Duodenal mucosa (tissue), 2 donors: ENCODE measurements around the gene CFAP91.
A peak's percentile ranks its signal among the peaks of the same experiment; 100 is the strongest.

Experiments used
- H3K27ac ChIP-seq: one replicate; pipeline ENCODE4 v1.7.0; 2013; ENCODE audit warnings: low read depth, low read length
- H3K27me3 ChIP-seq, 2 donors: one replicate each; pipeline ENCODE4 v1.7.0; 2013; ENCODE audit warnings: low read length in 2 of 2, control low read depth in 1 of 2; ENCODE audit not compliant: insufficient read depth in 2 of 2, control insufficient read depth in 1 of 2
- H3K36me3 ChIP-seq, 2 donors: one replicate each; pipeline ENCODE4 v1.7.0; 2013; ENCODE audit warnings: low read length in 2 of 2, control low read depth in 1 of 2; ENCODE audit not compliant: insufficient read depth in 2 of 2, control insufficient read depth in 1 of 2
- H3K4me1 ChIP-seq, 2 donors: one replicate each; pipeline ENCODE4 v1.7.0; 2013; ENCODE audit warnings: low read length in 2 of 2, control low read depth in 1 of 2; ENCODE audit not compliant: insufficient read depth in 2 of 2, control insufficient read depth in 1 of 2
- H3K4me3 ChIP-seq, 2 donors: one replicate each; pipeline ENCODE4 v1.7.0; 2013; ENCODE audit warnings: low read length in 2 of 2, low read depth in 1 of 2
- H3K9ac ChIP-seq, 2 donors: one replicate each; pipeline ENCODE4 v1.7.0; 2013; ENCODE audit warnings: low read length in 2 of 2, low read depth in 1 of 2
- H3K9me3 ChIP-seq, 2 donors: one replicate each; pipeline ENCODE4 v1.7.0; 2013; ENCODE audit warnings: low read length in 2 of 2, control low read depth in 1 of 2; ENCODE audit not compliant: control insufficient read depth in 1 of 2

Gene CFAP91

DNA sequence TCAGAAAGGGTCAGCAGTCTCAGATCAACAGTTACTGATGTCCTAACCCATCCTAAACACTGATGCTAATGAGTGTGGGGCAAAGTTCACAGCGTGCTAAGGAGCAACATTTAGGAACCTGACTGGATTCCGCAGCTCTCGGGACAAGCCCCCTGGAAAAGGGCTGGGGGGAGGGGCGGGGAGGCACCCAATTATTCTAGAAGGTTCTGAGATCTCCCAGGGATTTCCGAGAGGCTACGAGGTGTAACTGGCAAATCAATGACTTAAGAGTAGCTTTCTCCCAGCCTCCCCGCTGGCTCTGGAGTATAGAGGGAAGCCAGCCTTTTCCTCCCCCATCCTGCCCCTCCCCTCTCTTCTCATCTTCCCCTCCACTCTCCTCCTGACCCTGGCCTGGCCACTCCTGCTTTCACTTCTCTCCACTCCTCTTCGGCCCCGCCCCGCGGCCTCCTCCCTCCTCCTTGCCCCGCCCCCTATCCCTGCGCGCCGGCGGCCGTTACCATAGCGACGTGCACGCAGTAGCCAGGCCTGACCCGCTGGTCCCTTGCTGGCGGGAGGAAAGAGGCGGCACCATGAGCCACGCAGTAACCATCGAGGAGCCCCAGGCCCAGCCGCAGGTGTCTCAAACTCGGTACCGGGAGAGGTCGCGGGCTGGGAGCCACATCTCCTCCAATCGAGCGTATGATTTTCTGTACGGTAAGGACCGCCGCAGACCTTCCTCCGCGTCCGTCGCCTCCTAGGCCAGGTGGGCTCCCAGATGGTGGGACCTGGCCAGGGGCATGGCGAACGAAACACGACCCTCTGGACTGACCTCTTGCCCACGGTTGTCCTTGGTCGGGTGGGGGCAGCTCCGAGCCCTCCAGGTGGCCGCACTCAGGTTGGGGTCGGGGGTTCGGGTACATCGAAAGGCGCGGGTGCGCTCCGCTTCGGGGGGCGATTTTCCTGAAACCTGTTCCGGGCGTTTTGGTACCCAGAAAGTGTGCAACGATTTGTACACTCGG, at the start of gene CFAP91:
TSS of gene CFAP91 (plus strand) at position 493 of the 998 bp plus-strand sequence. CDS start at position 570, 77 bp downstream.
- H3K27me3 ChIP-seq = no peaks in the 10 kb centered on the region
- H3K9me3 ChIP-seq = peaks cover 0 to 2% of the 10 kb centered on the region in 2 donors
- peaks cover 16 to 21% of the 10 kb centered on the region in 2 donors for H3K4me1 ChIP-seq
- no peak within 1 kb of the TSS for H3K27ac ChIP-seq
- peak within 1 kb of the TSS; percentile 20 to 48 for H3K9ac ChIP-seq
- H3K36me3 ChIP-seq = no peaks in the 10 kb centered on the region
- peak within 1 kb of the TSS; percentile 69 to 75 for H3K4me3 ChIP-seq

DNA sequence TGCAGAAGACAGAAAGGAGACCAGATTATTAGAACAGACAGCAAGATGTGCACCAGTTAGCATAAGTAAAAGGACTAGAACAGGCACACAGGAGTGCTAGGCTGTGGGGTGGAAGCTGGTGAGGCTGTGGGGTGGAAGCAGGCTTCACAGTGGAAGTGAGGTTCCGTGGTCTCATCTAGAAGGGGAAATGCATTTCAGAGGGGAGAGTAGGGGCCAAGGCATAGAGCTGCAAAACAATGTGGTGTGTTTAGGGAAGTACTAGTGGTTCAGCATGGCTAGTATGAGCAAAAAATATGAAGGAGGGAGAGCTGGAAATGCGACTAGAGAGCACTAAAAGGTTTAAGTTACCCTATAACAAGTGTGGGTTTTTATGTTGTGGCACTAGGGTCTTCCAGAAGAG, 48.9 kb upstream of the CFAP91 start:
- Histone ChIP-seq H3K9ac (no peak overlapping the region), H3K9me3 (no peaks in the 10 kb centered on the region), H3K4me3 (no peak overlapping the region), H3K36me3 (no peaks in the 10 kb centered on the region), H3K27ac (no peak overlapping the region), H3K27me3 (no peaks in the 10 kb centered on the region), H3K4me1 (no peaks in the 10 kb centered on the region)

DNA sequence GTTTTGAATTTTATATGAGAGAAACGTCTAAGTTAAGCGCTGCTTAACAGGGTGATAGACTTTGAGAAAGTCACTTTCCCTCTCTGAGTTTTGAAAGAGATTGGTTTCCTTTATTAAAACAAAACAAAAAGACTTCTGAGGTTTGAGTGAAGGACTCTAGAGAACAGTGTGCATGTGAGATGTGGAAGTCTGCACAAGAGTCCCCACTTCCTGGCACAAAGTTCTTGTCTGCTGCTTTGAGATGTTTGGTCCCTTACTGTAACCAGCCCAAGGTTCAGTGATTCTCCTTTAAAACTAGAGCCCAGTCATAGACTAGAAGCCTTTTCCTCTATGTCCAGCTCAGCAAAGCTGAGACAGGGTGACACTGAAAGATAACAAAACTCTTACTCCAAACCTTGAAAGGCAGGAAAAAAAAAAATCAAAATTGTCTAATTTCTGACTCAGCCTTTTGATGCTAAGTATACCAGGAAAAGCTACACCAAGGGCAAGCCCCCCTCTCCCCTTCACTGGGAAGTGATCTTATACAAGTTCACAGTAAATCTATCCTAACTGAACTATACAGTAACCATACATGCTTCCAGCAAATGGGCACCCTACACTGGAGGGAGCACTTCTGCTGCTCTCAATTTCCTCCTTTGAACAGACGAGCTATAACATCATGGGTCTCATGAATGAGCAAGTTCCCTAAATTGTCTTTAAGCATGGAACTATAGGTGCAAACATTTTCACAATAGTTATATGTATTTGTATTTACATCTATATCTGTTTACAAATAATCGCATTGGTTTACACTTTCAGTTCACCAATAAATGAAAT, 44.7 kb upstream of the CFAP91 start:
- no peaks in the 10 kb centered on the region for H3K27me3 ChIP-seq
- H3K4me3 ChIP-seq = no peak overlapping the region
- no peaks in the 10 kb centered on the region for H3K9me3 ChIP-seq
- no peak overlapping the region for H3K27ac ChIP-seq
- H3K4me1 ChIP-seq = peaks cover 3 to 8% of the 10 kb centered on the region in 2 donors
- H3K9ac ChIP-seq = no peak overlapping the region
- H3K36me3 ChIP-seq = no peaks in the 10 kb centered on the region

DNA sequence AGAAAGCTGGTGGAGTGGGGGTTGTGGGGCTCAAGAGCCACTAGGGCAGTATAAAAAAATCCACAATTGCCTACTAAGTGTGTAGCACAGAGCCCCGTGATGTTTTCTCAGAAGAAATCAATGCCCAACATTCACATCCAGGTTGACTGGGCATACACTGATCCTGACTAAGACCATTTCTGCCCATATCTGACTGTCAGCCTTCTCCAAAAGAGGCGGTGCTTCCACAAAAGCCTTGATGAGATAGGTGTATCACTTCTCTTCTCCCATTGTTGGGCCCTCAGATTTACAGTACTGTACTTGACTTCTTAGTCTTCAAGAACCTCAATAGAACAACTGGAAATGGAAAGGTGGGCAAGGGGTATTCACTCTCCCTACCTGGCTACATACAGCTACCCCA, 43.8 kb upstream of the CFAP91 start:
- Histone ChIP-seq H3K27ac (no peak overlapping the region), H3K9me3 (no peaks in the 10 kb centered on the region), H3K27me3 (no peaks in the 10 kb centered on the region), H3K4me1 (peaks cover 3 to 8% of the 10 kb centered on the region in 2 donors), H3K4me3 (no peak overlapping the region), H3K9ac (no peak overlapping the region), H3K36me3 (no peaks in the 10 kb centered on the region)

DNA sequence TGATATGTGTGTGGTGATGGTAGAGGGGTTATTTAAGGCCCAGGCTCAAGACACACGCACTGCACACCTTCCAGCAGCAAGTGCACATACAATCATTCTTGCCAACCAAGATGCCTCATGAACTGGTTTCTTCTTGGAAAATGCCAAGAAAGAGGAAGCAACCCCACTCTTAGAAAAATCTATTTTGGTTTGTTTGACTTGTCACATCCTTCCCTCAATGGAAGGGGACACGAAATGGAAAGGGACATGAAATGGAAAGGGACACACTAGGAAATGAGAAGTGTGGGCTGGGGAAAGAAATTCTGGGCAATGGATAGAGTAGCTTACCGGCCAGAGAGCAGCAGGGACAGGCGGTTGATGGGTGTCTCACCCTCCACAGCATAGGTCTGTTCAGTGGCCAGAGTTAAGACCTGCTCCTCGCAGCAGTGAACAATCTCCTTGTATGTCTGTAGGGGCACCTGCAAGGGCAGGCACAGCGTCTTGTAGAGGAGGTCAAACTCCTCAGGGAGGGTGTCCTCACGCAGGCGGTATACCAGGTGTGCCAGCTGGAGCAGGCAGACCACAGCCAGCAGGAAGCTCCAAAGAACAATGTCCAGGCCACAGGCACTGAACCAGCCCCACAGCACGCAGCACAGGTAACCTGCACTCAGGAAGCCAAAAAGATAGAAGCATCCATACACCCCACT, 43.1 kb upstream of the CFAP91 start:
- no peak overlapping the region for H3K4me3 ChIP-seq
- no peaks in the 10 kb centered on the region for H3K36me3 ChIP-seq
- no peaks in the 10 kb centered on the region for H3K9me3 ChIP-seq
- no peaks in the 10 kb centered on the region for H3K27me3 ChIP-seq
- H3K9ac ChIP-seq = no peak overlapping the region
- peaks cover 3 to 8% of the 10 kb centered on the region in 2 donors for H3K4me1 ChIP-seq
- H3K27ac ChIP-seq = no peak overlapping the region

DNA sequence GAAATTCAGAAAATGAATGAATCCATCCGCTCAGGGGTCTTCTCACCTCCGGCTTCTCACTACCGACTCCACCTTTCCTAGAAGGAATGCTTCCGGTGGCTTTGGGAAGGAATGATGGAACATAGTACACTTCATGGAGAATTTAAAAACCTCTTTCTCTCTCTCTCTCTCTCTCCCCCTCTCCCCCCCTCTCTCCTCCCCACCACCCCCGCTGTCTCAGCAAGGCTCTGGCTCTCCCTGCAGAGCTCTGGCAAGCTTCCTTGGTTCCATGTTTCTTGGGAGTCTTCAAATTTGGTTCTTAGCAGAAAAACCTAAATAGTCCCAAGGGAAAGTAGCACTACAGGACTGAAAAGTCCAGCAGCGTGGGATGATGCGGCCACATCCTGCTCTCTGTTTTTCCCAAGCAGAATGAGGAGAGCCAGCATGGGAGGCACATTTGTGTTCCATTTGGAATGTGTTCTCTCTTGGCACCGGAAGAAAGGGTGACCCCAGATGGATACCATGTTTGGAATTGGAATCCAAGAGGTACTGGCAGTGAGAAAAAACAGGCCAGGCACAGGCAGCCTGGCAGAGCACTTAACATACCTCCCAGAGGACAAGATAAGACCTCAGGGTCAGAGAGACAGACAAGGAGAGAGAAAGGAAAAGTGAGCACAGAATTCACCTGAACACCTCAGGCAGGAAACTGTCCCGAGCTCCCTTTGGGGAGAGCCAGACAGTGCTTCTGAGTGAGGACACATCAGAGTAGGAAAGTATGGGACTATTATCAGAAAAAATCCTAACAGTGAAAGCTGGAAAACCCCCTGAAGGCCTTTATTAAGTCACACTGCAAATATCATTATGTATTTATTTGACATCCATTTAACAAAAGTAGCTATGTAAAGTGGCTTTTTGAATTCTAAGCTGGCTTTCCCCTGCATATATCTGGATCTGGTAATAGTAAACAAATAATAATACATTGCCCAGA, 42.1 kb upstream of the CFAP91 start, which contains the start of gene POPDC2:
TSS of gene POPDC2 (minus strand) at position 116 of the 967 bp plus-strand sequence. CDS start 166 bp downstream, outside the sequence.
- Histone ChIP-seq H3K9ac (no peak within 1 kb of the TSS), H3K27me3 (no peaks in the 10 kb centered on the region), H3K36me3 (no peaks in the 10 kb centered on the region), H3K27ac (no peak within 1 kb of the TSS), H3K4me3 (no peak within 1 kb of the TSS), H3K4me1 (peaks cover 3 to 8% of the 10 kb centered on the region in 2 donors), H3K9me3 (no peaks in the 10 kb centered on the region)

DNA sequence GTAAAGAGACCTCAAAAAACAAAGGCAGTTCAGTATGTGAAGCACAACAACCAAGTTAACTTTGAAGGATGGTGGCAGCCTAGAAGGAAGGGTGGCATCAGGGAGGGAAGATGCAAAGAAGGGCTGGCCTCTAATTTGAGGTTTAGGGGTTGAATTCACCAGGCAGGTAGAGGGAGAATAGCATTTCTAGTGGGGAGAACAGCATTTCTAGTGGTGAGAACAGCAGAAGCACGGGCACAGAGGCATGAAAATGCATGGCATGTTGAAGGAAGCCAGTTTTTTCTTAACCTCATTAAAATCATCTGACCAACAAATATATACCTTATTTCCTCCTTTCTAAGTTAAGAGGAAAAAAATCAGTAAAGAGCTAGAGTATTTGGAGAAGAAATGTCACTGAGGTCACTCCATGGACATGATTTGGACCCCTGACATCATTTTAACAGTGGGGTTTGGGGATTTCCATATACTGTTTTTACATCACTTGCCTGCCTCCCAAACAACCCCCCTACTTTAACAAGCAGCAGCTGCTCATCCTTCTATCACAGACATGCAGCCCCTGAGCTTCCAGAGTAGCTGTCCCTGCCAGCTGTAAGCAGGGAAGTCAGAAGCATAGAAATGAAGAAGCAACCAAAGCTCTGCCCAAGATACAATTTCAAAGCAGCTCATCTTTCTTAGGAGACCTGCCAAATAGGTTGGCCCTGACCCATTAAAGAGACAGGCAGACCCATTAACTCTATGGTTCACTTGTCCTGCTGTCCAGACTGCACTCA, 40.0 kb upstream of the CFAP91 start:
- Histone ChIP-seq H3K27ac (no peak overlapping the region), H3K4me3 (no peak overlapping the region)

DNA sequence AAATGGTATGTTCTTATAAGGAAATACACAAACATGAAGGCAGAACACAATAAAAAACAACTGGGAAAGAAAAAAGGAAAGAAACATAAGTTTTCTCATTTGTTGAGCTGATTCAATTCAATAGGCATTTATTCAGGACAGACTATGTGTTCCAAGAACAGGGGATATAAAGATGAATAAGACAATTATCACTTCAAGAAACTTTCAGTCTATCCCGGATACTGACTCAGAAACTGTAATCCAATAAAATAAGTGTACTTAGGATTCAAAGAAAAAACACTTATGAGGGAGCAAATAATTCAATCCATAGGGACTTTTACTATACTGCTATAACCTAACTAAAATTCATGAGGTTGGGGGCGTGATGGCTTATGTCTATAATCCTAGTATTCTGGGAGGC, 38.9 kb upstream of the CFAP91 start:
- Histone ChIP-seq H3K4me1 (peaks cover 3 to 8% of the 10 kb centered on the region in 2 donors), H3K27ac (no peak overlapping the region), H3K36me3 (peaks cover 0 to 3% of the 10 kb centered on the region in 2 donors), H3K9ac (no peak overlapping the region), H3K4me3 (no peak overlapping the region), H3K9me3 (no peaks in the 10 kb centered on the region), H3K27me3 (no peaks in the 10 kb centered on the region)

More for the DNA sequence above, 40.0 kb upstream of the CFAP91 start:
- Histone ChIP-seq H3K4me1 (peaks cover 3 to 8% of the 10 kb centered on the region in 2 donors), H3K27me3 (no peaks in the 10 kb centered on the region), H3K9ac (no peak overlapping the region), H3K36me3 (no peaks in the 10 kb centered on the region), H3K9me3 (no peaks in the 10 kb centered on the region)
